ENCODE data around the gene EDNRA.

DNA sequence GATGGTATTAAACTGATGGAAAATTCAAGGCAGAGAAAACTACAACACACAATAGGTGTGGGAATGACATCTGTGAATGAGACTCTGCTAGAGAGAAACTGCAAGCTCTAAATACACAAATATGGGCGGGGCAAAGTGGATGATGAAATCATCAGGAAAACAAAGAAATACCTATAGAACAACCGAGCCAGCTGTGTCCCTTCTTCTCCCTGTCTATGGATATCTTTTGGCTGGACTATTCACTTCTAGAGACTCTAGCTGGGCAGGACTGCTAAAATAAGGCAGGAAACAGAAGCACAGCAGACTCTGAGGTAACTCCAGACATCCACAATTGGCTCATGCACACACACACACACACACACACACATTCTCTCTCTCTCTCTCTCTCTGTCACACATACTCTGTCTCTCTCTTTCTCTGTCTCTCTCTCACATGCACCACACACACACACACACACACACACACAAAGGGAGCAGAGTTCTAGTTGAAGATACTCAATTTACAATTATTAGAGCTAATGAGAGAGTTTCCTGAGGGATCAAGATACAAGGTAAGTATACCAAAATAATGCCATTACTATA is 27.2 kb upstream of the EDNRA start:
- TF ChIP-seq, protein P1, sequence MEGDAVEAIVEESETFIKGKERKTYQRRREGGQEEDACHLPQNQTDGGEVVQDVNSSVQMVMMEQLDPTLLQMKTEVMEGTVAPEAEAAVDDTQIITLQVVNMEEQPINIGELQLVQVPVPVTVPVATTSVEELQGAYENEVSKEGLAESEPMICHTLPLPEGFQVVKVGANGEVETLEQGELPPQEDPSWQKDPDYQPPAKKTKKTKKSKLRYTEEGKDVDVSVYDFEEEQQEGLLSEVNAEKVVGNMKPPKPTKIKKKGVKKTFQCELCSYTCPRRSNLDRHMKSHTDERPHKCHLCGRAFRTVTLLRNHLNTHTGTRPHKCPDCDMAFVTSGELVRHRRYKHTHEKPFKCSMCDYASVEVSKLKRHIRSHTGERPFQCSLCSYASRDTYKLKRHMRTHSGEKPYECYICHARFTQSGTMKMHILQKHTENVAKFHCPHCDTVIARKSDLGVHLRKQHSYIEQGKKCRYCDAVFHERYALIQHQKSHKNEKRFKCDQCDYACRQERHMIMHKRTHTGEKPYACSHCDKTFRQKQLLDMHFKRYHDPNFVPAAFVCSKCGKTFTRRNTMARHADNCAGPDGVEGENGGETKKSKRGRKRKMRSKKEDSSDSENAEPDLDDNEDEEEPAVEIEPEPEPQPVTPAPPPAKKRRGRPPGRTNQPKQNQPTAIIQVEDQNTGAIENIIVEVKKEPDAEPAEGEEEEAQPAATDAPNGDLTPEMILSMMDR (IDR thresholded peaks at IDR 0.05): no peak
- no peak for TF ChIP-seq POLR2A (IDR thresholded peaks at IDR 0.05)

Measured in heart left ventricle (tissue), 13 donors.